Nephron (organoid): ENCODE measurements around the gene NPDC1.

Source experiments
- H3K27ac Mint-ChIP-seq, 3 experiments: 2 replicates each; pipeline ENCODE4 v1.8.0; 2020; ENCODE audit warnings: mixed read lengths in 3 of 3, mild to moderate bottlenecking in 2 of 3, moderate library complexity in 1 of 3
- H3K27me3 Mint-ChIP-seq: 2 replicates; pipeline ENCODE4 v1.8.0; 2021; ENCODE audit warnings: low read depth, mild to moderate bottlenecking, moderate library complexity, mixed read lengths
- H3K36me3 Mint-ChIP-seq: 2 replicates; pipeline ENCODE4 v1.8.0; 2020; ENCODE audit warnings: low read depth, mixed read lengths
- H3K4me1 Mint-ChIP-seq: 2 replicates; pipeline ENCODE4 v1.8.0; 2020; ENCODE audit warnings: mixed read lengths
- H3K4me3 Mint-ChIP-seq, 3 experiments: 2 replicates each; pipeline ENCODE4 v1.8.0; 2020; ENCODE audit warnings: mild to moderate bottlenecking in 3 of 3, mixed read lengths in 3 of 3, moderate library complexity in 2 of 3
- H3K9me3 Mint-ChIP-seq: 2 replicates; pipeline ENCODE4 v1.8.0; 2020; ENCODE audit warnings: mixed read lengths
- CTCF ChIP-seq, 3 experiments: fragments of 200-600 bp; sonication (generic); IDR thresholded peaks; one replicate each; pipeline ENCODE4 v1.5.0; 2021; ENCODE audit warnings: antibody characterized with exemption in 3 of 3; ENCODE audit not compliant: unreplicated experiment in 3 of 3

Gene NPDC1

GRCh38 chr9:136996361-136997292, 49.4 kb downstream of the NPDC1 start, which contains the start of gene CLIC3:
Gene CLIC3, minus strand, starts transcription at chr9:136996568. Its CDS starts 25 bp downstream, at chr9:136996543.
- Mint-ChIP-seq H3K9me3 (no peaks in the 10 kb centered on the region), H3K27ac (no peak within 1 kb of the TSS), H3K36me3 (no peaks in the 10 kb centered on the region), H3K27me3 (peaks cover 5% of the 10 kb centered on the region), H3K4me3 (peak within 1 kb of the TSS in 2 of 3 experiments; percentile 44 to 56), H3K4me1 (peaks cover 5% of the 10 kb centered on the region)
- no peak for TF ChIP-seq CTCF (IDR thresholded peaks at IDR 0.05; ENCODE audit: unreplicated experiment in 3 of 3)

- Mint-ChIP-seq H3K4me3 (peak overlapping the region in 2 of 3 experiments; percentile 19 to 44), H3K27me3 (peaks cover 5% of the 10 kb centered on the region), H3K36me3 (no peaks in the 10 kb centered on the region), H3K4me1 (peaks cover 5% of the 10 kb centered on the region), H3K27ac (no peak overlapping the region), H3K9me3 (no peaks in the 10 kb centered on the region)
- TF ChIP-seq CTCF (IDR thresholded peaks at IDR 0.05; ENCODE audit: unreplicated experiment in 3 of 3) = no peak
These were observed 50.1 kb downstream of the NPDC1 start for GRCh38 chr9:136995772-136996311.

GRCh38 chr9:136995362-136995761, 50.6 kb downstream of the NPDC1 start:
- peaks cover 5% of the 10 kb centered on the region for H3K27me3 Mint-ChIP-seq
- no peaks in the 10 kb centered on the region for H3K36me3 Mint-ChIP-seq
- peaks cover 5% of the 10 kb centered on the region for H3K4me1 Mint-ChIP-seq
- no peak for TF ChIP-seq CTCF (IDR thresholded peaks at IDR 0.05; ENCODE audit: unreplicated experiment in 3 of 3)
- H3K4me3 Mint-ChIP-seq = no peak overlapping the region
- no peaks in the 10 kb centered on the region for H3K9me3 Mint-ChIP-seq
- no peak overlapping the region for H3K27ac Mint-ChIP-seq

- Mint-ChIP-seq H3K27ac (no peak overlapping the region), H3K4me1 (peaks cover 5% of the 10 kb centered on the region), H3K36me3 (no peaks in the 10 kb centered on the region), H3K4me3 (no peak overlapping the region), H3K9me3 (no peaks in the 10 kb centered on the region), H3K27me3 (no peaks in the 10 kb centered on the region)
- no peak for TF ChIP-seq CTCF (IDR thresholded peaks at IDR 0.05; ENCODE audit: unreplicated experiment in 3 of 3)
These were observed 51.1 kb downstream of the NPDC1 start for GRCh38 chr9:136994888-136995230.

- peaks cover under 1% of the 10 kb centered on the region for H3K27me3 Mint-ChIP-seq
These were observed 51.6 kb downstream of the NPDC1 start for GRCh38 chr9:136994180-136994887.

More at GRCh38 chr9:136994180-136994887, 51.6 kb downstream of the NPDC1 start:
- Mint-ChIP-seq H3K4me1 (peaks cover 5% of the 10 kb centered on the region), H3K9me3 (no peaks in the 10 kb centered on the region), H3K36me3 (no peaks in the 10 kb centered on the region), H3K4me3 (peak overlapping the region in 1 of 3 experiments; percentile 87), H3K27ac (no peak overlapping the region)
- TF ChIP-seq CTCF (IDR thresholded peaks at IDR 0.05; ENCODE audit: unreplicated experiment in 3 of 3) = no peak
